HG03135 (cell line): ENCODE data around the gene EFCAB11.

Experiments used
- ATAC-seq: cut with Tn5 transposase; IDR thresholded peaks from one replicate; pipeline ENCODE4 v1.9.1; 2021; ENCODE audit warnings: mild to moderate bottlenecking, moderate library complexity; ENCODE audit not compliant: unreplicated experiment

EFCAB11 gene

GRCh38 chr14:89828471-89829165, 125.9 kb downstream of the EFCAB11 start:
- ATAC-seq, result no peak

DNA sequence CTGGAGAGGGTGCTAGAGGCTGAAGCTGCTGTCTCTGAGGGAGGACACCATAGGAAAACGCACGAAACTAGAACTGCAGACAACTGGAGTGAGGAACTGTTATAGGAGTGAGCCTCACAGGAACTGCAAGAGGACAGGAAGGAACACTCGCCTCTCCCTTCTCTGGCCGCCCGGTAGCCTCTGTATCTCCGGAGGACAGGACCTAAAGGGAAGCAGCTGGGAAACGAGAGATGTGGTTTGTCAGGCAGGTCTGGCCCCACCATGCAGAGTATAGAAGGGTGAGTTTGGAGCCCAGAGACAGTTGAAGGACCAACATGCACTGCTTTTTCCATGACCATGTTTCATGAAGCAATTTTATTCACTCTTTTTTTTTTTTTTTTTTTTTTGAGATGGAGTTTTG, 127.3 kb downstream of the EFCAB11 start:
- ATAC-seq, result no peak

DNA sequence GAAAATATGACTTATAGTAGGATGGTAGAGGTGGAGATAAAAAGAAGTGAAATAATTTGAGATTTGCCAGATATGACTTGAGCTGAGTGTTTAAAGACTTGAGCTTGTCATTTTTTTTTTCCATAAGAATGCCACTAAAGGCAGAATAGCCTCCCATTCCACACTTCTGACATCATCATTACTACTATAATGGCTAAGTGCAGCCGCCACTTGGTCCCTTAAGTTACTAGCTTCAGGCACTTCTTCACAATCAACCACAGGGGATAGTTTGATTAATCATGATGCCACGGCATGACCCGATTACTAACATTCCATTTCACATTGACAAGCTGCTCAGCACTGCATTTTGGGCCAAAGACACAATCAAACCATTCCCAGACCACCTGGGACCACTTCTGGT, 127.9 kb downstream of the EFCAB11 start:
- no peak for ATAC-seq

GRCh38 chr14:89823743-89824142, 130.8 kb downstream of the EFCAB11 start:
- no peak for ATAC-seq

GRCh38 chr14:89814126-89814525, 140.4 kb downstream of the EFCAB11 start:
- ATAC-seq, result no peak

DNA sequence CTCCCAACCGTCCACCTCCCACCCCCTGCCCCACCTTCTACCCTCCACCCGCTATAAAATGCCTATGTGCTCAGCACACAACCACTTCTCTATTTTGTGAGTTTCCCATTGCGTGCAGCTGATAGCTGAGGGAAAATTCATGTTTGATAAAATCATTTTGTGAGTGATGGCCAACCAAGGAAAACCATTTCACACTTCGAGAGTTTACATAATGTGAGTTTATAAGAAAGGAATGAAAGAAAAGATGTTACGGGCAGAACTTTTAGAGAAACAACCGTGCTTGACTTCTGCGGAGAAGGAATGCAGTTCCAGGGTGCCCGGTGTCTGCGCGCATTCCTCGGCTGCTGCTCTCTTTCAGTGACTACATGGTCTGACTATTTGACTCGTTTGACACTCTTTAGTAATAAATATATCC, 140.9 kb downstream of the EFCAB11 start:
- no peak for ATAC-seq

- no peak for ATAC-seq
Measured at GRCh38 chr14:89811954-89812575, 142.5 kb downstream of the EFCAB11 start.

DNA sequence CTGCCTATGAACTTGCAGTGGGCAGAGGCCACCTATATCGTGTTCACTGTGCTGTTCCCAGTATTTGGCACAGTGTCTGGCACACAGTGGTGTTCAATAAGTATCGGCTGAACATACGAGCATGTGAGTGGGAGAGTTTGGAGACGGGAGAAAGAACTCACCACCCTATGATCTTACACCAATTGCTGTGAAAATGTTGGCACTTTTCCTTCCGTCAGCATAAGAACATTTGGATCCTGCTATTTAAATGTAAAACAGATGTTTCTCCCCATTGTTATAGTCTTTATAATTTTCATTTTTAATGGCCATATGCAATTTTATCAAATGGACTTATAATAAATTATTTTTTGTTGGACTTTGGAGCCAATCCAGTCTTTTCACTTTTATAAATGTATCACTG, 144.4 kb downstream of the EFCAB11 start:
- no peak for ATAC-seq

DNA sequence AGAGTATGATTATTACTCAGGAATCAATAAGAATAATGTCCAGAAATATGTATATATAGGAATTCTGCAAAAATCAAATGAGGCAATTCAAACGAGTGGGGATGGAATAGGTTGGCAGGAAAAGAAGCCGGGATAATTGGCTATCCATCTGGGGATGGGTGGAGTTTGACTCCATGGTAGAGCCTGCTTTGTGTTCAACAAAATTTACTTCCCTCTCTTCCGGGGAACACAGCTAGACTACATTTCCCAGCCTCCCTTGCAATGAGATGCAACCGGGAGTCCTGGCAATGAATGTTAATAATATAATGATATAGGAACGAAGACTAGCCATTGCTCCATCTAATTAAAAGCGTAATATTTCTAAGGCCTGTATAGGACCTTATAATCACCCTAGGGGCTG, 146.6 kb downstream of the EFCAB11 start:
- ATAC-seq, result no peak

GRCh38 chr14:89807151-89807550, 147.4 kb downstream of the EFCAB11 start:
- no peak for ATAC-seq

DNA sequence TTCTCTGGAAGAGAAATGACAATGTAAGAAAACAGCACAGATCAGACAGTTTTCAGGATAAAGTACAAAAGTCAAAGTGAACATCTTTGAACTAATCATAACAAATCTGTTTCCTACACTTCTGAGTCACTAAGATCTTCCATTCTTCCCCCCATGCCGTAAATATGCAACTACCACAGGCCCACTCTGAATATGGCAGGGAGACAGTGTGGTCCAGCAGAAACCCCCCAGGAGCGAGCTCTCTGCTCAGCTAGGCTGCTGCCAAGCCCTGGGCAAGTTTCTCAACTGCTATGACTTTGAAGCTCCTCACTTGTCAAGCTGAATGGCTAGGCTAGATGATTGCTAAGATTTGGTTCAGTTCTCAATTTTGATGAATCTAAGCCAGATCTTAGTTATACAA, 148.1 kb downstream of the EFCAB11 start:
- ATAC-seq, result no peak

GRCh38 chr14:89805501-89805900, 149.0 kb downstream of the EFCAB11 start:
- ATAC-seq, result no peak

- no peak for ATAC-seq
Measured at GRCh38 chr14:89803542-89803941, 151.0 kb downstream of the EFCAB11 start.

- ATAC-seq, result no peak
Measured at GRCh38 chr14:89801136-89801535, 153.4 kb downstream of the EFCAB11 start.

- ATAC-seq, result no peak
Measured at GRCh38 chr14:89798212-89798773, 156.2 kb downstream of the EFCAB11 start.

DNA sequence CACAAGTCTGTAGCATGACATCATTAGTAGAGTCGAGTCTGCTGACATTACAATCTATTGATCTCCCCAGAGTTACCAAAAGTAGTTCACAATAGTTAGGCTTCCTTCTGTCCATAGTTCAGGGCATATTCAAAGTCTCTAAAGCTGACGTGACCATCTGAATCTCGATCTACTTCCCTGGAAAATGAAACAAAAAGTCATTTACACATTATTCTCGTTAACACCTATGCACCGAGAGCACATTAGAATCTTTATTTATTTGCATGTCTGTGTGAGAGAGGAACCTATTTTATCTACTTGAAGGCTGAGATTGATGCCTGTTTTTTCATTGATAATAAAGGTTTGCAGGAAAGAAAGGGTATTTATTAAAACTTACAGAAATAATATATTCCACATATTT, 157.4 kb downstream of the EFCAB11 start:
- no peak for ATAC-seq

- no peak for ATAC-seq
Measured at GRCh38 chr14:89794096-89794495, 160.4 kb downstream of the EFCAB11 start.

DNA sequence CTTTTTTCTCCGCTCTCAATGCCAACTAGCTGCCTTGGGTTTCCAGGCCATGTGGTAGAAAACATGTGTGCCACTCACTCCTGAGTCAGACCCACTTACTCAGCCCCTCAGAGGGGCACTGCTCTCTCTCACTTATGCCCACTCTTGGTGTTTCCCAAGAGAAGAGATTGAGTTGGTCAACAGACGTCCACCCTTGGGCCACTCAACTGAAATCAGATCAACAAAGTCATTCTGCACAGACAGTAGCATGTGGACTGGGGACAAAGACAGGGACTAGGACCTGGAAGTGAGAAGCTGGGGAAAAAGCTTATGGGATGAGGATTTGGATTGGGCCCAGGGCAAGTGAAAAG, 161.2 kb downstream of the EFCAB11 start:
- ATAC-seq, result no peak

DNA sequence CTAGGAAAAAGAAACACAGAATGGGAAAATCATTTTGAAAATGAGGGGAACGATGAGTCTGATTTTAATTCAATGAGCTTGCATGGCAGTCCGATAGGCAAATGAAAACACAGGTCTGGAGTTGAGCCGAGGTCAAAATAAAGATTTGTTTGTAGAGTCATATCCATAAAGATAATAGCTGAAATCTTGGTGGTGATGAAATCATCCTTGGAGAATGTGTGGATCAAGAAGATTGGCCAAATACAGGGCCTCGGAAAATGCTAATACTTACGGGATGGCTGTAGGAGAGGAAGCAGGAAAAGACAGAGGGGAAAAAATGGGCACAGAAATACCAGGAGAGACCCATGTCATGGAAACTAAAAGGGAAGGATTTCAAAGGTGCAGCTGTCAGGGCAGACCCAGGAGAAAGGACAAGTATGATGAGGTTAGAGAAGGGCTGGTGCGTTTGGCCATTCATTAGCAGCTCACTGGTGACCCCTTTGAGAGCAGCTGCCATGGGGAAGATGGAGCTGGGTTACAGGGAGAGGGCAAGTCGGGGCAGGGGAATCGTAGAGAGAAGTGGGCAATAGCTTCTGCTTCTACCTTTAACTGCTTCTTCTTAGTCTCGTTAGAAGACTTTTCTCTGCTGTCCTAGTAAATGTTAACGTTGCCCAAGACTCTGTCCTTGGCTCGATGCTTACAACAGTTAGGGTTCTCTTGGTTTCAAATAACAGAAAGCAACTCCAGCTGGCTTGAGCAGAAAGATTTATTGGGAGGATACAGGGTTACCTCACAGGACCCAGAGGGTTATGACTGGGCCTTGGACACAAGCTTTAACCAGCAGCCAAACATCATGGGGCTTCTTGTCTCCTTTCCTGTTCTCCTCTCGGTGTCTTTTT, 161.8 kb downstream of the EFCAB11 start:
- ATAC-seq, result no peak

GRCh38 chr14:89787525-89787924, 167.0 kb downstream of the EFCAB11 start:
- ATAC-seq, result no peak

DNA sequence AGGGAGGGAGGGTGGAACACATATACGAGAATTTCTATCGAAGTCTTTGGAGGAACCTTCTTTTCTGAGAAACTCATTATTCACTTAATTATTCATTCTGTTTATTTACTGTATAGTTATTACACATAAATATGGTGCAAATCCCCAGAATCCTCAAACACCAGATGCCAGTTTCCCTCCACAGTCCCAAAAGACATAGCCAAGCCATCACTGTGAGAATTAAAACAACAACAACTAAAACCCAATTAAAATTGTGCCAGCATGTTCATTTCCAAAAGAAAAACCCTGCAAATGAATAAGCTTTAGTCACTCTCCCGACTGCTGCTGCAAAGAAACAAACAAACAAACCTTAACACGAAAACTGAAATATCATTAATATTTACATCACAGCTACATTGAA, 173.5 kb downstream of the EFCAB11 start:
- no peak for ATAC-seq

DNA sequence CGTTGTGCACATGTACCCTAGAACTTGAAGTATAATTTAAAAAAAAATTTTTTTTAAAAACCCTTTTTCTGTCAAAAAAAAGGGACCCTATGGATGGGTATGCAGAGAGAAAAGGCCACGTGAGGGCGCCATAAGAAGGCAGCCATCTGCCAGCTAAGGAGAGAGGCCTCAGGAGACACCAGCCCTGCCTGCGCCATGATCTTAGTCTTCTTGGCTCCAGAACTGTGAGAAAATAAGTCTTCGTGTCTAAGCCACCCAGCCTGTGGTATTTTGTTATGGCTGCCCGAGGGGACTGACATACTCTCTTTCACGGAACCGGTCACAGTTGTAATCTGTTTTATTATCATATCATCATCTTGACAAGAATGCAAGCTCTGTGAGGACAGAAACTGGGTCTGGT, 174.8 kb downstream of the EFCAB11 start:
- no peak for ATAC-seq
